HepG2 (cell line): Measurements from ENCODE around the gene VASN. TPM values are rescaled to one million over a fixed set of nuclear protein-coding genes. Genes with fewer than 3 reads are reported as not detected.

Experiments used
- DZIP1 ChIP-seq: sonication (generic); formaldehyde crosslinking; IDR thresholded peaks from 2 replicates; pipeline ENCODE4 v1.5.0; 2020; ENCODE audit warnings: mild to moderate bottlenecking, missing genetic modification reagents
- FOXK2 ChIP-seq: fragments of 450-650 bp; IDR thresholded peaks from 2 replicates; pipeline ENCODE4 v1.6.1; 2016
- FOXO4 ChIP-seq: sonication (generic); formaldehyde crosslinking; conservative IDR thresholded peaks from 2 replicates; pipeline ENCODE4 v1.8.1; 2023; ENCODE audit warnings: missing genetic modification reagents
- HNRNPK ChIP-seq: fragments of 200-400 bp; formaldehyde crosslinking; IDR thresholded peaks from 2 replicates; pipeline ENCODE4 v1.6.1; 2018; ENCODE audit warnings: low read length, low read depth, moderate library complexity, mild to moderate bottlenecking; ENCODE audit not compliant: poor library complexity, severe bottlenecking
- MAFK ChIP-seq, 2 experiments: IDR thresholded peaks in 1 of 2; conservative IDR thresholded peaks in 1 of 2; 2 replicates each; pipeline ENCODE4 v1.6.1; 2011; ENCODE audit warnings: improper control_type of control experiment in 2 of 2, low read length in 2 of 2
- NR2F6 ChIP-seq, 2 experiments: IDR thresholded peaks; 2 replicates each; pipeline ENCODE4 v1.6.1; 2016; ENCODE audit warnings: antibody characterized with exemption in 1 of 2, mild to moderate bottlenecking in 1 of 2
- ONECUT2 ChIP-seq: sonication (generic); formaldehyde crosslinking; IDR thresholded peaks from 2 replicates; pipeline ENCODE4 v1.4.0; 2020; ENCODE audit warnings: missing genetic modification reagents
- PHF21A ChIP-seq: sonication (generic); formaldehyde crosslinking; IDR thresholded peaks from 2 replicates; pipeline ENCODE4 v1.5.0; 2020; ENCODE audit warnings: mild to moderate bottlenecking, missing genetic modification reagents
- POLR2A ChIP-seq, 2 experiments: IDR thresholded peaks; 2 replicates each; pipeline ENCODE4 v1.6.1; 2011; ENCODE audit warnings: low read depth in 2 of 2, low read length in 2 of 2, mild to moderate bottlenecking in 1 of 2, moderate library complexity in 1 of 2; ENCODE audit not compliant: insufficient read depth in 1 of 2
- SOX13 ChIP-seq, 3 experiments: fragments of 450-650 bp in 1 of 3; sonication (generic) in 1 of 3; formaldehyde crosslinking in 1 of 3; IDR thresholded peaks in 2 of 3; conservative IDR thresholded peaks in 1 of 3; 2 replicates each; pipeline versions ENCODE4 v1.5.0 to v1.6.1; 2016 to 2020; ENCODE audit warnings: antibody characterized with exemption in 1 of 3, mild to moderate bottlenecking in 1 of 3, missing compliant biosample characterization in 1 of 3, missing genetic modification reagents in 1 of 3, moderate library complexity in 1 of 3
- TFE3 ChIP-seq: IDR thresholded peaks from 2 replicates; pipeline ENCODE4 v1.6.1; 2016
- ZBTB10 ChIP-seq: sonication (generic); formaldehyde crosslinking; IDR thresholded peaks from 2 replicates; pipeline ENCODE4 v1.4.0; 2020; ENCODE audit warnings: missing genetic modification reagents, borderline replicate concordance
- ZFP91 ChIP-seq: sonication (generic); formaldehyde crosslinking; IDR thresholded peaks from 2 replicates; pipeline ENCODE4 v1.9.0; 2022; ENCODE audit warnings: missing genetic modification reagents, mild to moderate bottlenecking, borderline replicate concordance
- ZNF230 ChIP-seq: sonication (generic); formaldehyde crosslinking; IDR thresholded peaks from 2 replicates; pipeline ENCODE4 v1.4.0; 2020; ENCODE audit warnings: mild to moderate bottlenecking, missing genetic modification reagents
- ZNF331 ChIP-seq: sonication (generic); formaldehyde crosslinking; IDR thresholded peaks from 2 replicates; pipeline ENCODE4 v1.4.0; 2020; ENCODE audit warnings: missing genetic modification reagents
- ZNF598 ChIP-seq: sonication (generic); formaldehyde crosslinking; IDR thresholded peaks from 2 replicates; pipeline ENCODE4 v1.5.1; 2020; ENCODE audit warnings: mild to moderate bottlenecking, missing genetic modification reagents, borderline replicate concordance
- ZNF83 ChIP-seq: sonication (generic); formaldehyde crosslinking; IDR thresholded peaks from 2 replicates; pipeline ENCODE4 v1.4.0; 2020; ENCODE audit warnings: missing genetic modification reagents, mild to moderate bottlenecking, borderline replicate concordance
- polyA plus RNA-seq, 8 experiments: library from polyadenylated mRNA; depleted of rRNA in 3 of 8; stranded (reverse) in 7 of 8; unstranded in 1 of 8; fragments of >200 nt; fragmentation: Illumina TruSeq in 4 of 8; extraction: Trizol in 4 of 8; gene quantifications; 2 replicates each; pipeline versions ENCODE4 v1.2.1 to v1.2.3, GENCODE V29; 2011 to 2016; ENCODE audit warnings: low read depth in 4 of 8, missing spikeins in 1 of 8, mixed read lengths in 1 of 8; ENCODE audit not compliant: insufficient read depth in 1 of 8
- total RNA-seq, 5 experiments: library from RNA; depleted of rRNA; stranded (reverse); fragments of >200 nt; fragmentation: Illumina TruSeq; extraction: Trizol; gene quantifications; 2 replicates each; pipeline ENCODE4 v1.2.3, GENCODE V29; 2016; ENCODE audit warnings: low read depth in 1 of 5

VASN gene
- total and polyA plus RNA-seq, 2 of the 13 experiments (the other 11 are each of a cell fraction or from before 2014, with no cell fraction given), result 8.4 to 18.2 TPM

- TF ChIP-seq ZBTB10 (CRISPR knock-in tag), result no peak
- peak; percentile 10; the same call in 1 of the 2 replicates for TF ChIP-seq PHF21A
- TF ChIP-seq TFE3 (CRISPR knock-in tag), result peak; percentile 92
- TF ChIP-seq ZNF331 (CRISPR knock-in tag), result peak; percentile 36; the same call in 1 of the 2 replicates
- TF ChIP-seq HNRNPK, result no peak
- 0 out of 2 replicates have a peak, but pooled peaks have one; percentile 38 for TF ChIP-seq ZNF598 (CRISPR knock-in tag)
- TF ChIP-seq FOXK2, result 0 out of 2 replicates have a peak, but pooled peaks have one; percentile 8
- TF ChIP-seq ZNF83 (CRISPR knock-in tag), result no peak
- 0 out of 2 replicates have a peak, but pooled peaks have one; percentile 48 for TF ChIP-seq SOX13 (IDR thresholded peaks at IDR 0.05)
- TF ChIP-seq SOX13 (CRISPR knock-in tag; conservative IDR thresholded peaks at IDR 0.05 in 1 of 2, IDR thresholded peaks at IDR 0.05 in 1 of 2), result peak in 1 of 2 experiments; percentile 67; a peak in 2 of 4 replicates
- TF ChIP-seq ZNF230, result no peak
- TF ChIP-seq POLR2A (IDR thresholded peaks at IDR 0.05; ENCODE audit: insufficient read depth in 1 of 2, low read depth in 2 of 2, low read length in 2 of 2), result peak in 1 of 2 experiments; percentile 62; a peak in 2 of 4 replicates
- no peak for TF ChIP-seq ONECUT2 (CRISPR knock-in tag)
- TF ChIP-seq MAFK (conservative IDR thresholded peaks at IDR 0.05 in 1 of 2, IDR thresholded peaks at IDR 0.05 in 1 of 2; ENCODE audit: low read length in 2 of 2), result no peak
- peak; percentile 38; the same call in 1 of the 2 replicates for TF ChIP-seq ZFP91 (CRISPR knock-in tag)
- TF ChIP-seq DZIP1, result 0 out of 2 replicates have a peak, but pooled peaks have one; percentile 23
- no peak for TF ChIP-seq NR2F6 (IDR thresholded peaks at IDR 0.05)
- no peak for TF ChIP-seq NR2F6 (CRISPR knock-in tag; IDR thresholded peaks at IDR 0.05)
- 0 out of 2 replicates have a peak, but pooled peaks have one; percentile 44 for TF ChIP-seq FOXO4
Observed at GRCh38 chr16:4344983-4345835, 26.4 kb upstream of the VASN start (continued).
